NK-92 (cell line): ENCODE results near the gene CLEC4F.
"Not testable (repeated sequence)": the region's sequence is repeated elsewhere in the genome, so short reads cannot be mapped to it uniquely, and the experiment has no call there.

Experiments used
- DNase-seq: peaks from one replicate; lab custom pipeline; 2025; ENCODE audit not compliant: unreplicated experiment; lab: John Stamatoyannopoulos, UW

CLEC4F gene

GRCh38 chr2:70826696-70827350 is 6.4 kb upstream of the CLEC4F start:
- no peak for DNase-seq

- DNase-seq: no peak
Measured at GRCh38 chr2:70823249-70823648, 2.9 kb upstream of the CLEC4F start.

- DNase-seq: no peak
Measured at GRCh38 chr2:70822843-70823242, 2.4 kb upstream of the CLEC4F start.

GRCh38 chr2:70817284-70817954 is 3.0 kb downstream of the CLEC4F start:
- no peak for DNase-seq

GRCh38 chr2:70816726-70817125 is 3.7 kb downstream of the CLEC4F start:
- no peak for DNase-seq

- no peak for DNase-seq
Measured at GRCh38 chr2:70808983-70809958, 11.1 kb downstream of the CLEC4F start.

- no peak for DNase-seq
Measured at GRCh38 chr2:70807828-70808118, 12.6 kb downstream of the CLEC4F start.

- no peak for DNase-seq
Measured at GRCh38 chr2:70807102-70807827, 13.1 kb downstream of the CLEC4F start.

- no peak for DNase-seq
Measured at GRCh38 chr2:70806620-70807019, 13.8 kb downstream of the CLEC4F start.

GRCh38 chr2:70806013-70806412 is 14.4 kb downstream of the CLEC4F start:
- DNase-seq: no peak

- DNase-seq: no peak
Measured at GRCh38 chr2:70801607-70802263, 18.7 kb downstream of the CLEC4F start.

GRCh38 chr2:70799706-70800105 is 20.7 kb downstream of the CLEC4F start:
- no peak for DNase-seq

- not testable (repeated sequence) for DNase-seq
Measured at GRCh38 chr2:70797996-70798395, 22.4 kb downstream of the CLEC4F start.

GRCh38 chr2:70797506-70797905 is 22.9 kb downstream of the CLEC4F start:
- no peak for DNase-seq

- no peak for DNase-seq
Measured at GRCh38 chr2:70796262-70796661, 24.1 kb downstream of the CLEC4F start.

- no peak for DNase-seq
Measured at GRCh38 chr2:70795164-70795995, 25.0 kb downstream of the CLEC4F start.

- no peak for DNase-seq
Measured at GRCh38 chr2:70793450-70793849, 26.9 kb downstream of the CLEC4F start.

- no peak for DNase-seq
Measured at GRCh38 chr2:70790136-70790828, 30.1 kb downstream of the CLEC4F start, which contains the start of gene FIGLA. TSS of gene FIGLA (minus strand) at chr2:70790643. CDS start at chr2:70790638, 5 bp downstream.
